B cell (primary cell): ENCODE results near the gene GJA10. TPM values are rescaled to one million over a fixed set of nuclear protein-coding genes. Genes with fewer than 3 reads are reported as not detected.

Experiments used
- ATAC-seq: fragments of 200-7000 bp; cut with Tn5 transposase; one replicate; pipeline ENCODE4 v1.10.0; 2021; ENCODE audit warnings: low read depth, mild to moderate bottlenecking, moderate number of reproducible peaks, moderate library complexity
- CTCF ChIA-PET: fragments of 350-600 bp; sonication (Branson Sonifier 250); formaldehyde crosslinking; loops from one replicate; lab custom pipeline; 2021; ENCODE audit warnings: antibody characterized with exemption, inconsistent platforms; lab: Charles Lee
- POLR2A ChIA-PET: fragments of 350-600 bp; sonication (Branson Sonifier 250); formaldehyde crosslinking; loops from one replicate; lab custom pipeline; 2021; ENCODE audit warnings: antibody characterized with exemption; lab: Charles Lee
- DNase-seq: peaks from one replicate; pipeline ENCODE4 v3.0.0; 2013
- H2AFZ ChIP-seq: 2 replicates; pipeline ENCODE4 v1.6.1; 2012; ENCODE audit warnings: mild to moderate bottlenecking, low read depth, low read length; ENCODE audit not compliant: insufficient read depth, poor library complexity, severe bottlenecking
- H3K27ac ChIP-seq, 2 donors: 1 replicate in 1 of 2; 2 replicates in 1 of 2; pipeline ENCODE4 v1.5.1; 2012 to 2013; ENCODE audit warnings: low read length in 2 of 2, mild to moderate bottlenecking in 2 of 2, moderate library complexity in 1 of 2
- H3K27me3 ChIP-seq, 4 experiments: fragments of 200-600 bp in 1 of 4; sonication (generic) in 1 of 4; replicated peaks in 1 of 4; 1 replicate in 2 of 4; 2 replicates in 2 of 4; pipeline versions ENCODE4 v1.6.1 to v1.7.0; 2013 to 2016; ENCODE audit warnings: low read length in 3 of 4, mild to moderate bottlenecking in 2 of 4, mixed read lengths in 1 of 4, moderate library complexity in 1 of 4; ENCODE audit not compliant: insufficient read depth in 4 of 4, control insufficient read depth in 3 of 4; ENCODE audit errors: control extremely low read depth in 1 of 4
- H3K36me3 ChIP-seq, 2 experiments: replicated peaks in 1 of 2; 1 replicate in 1 of 2; 2 replicates in 1 of 2; pipeline versions ENCODE4 v1.6.1 to v1.7.1; 2013; ENCODE audit warnings: low read length in 1 of 2; ENCODE audit not compliant: insufficient read depth in 2 of 2, control insufficient read depth in 1 of 2; ENCODE audit errors: control extremely low read depth in 1 of 2, extremely low read depth in 1 of 2
- H3K4me1 ChIP-seq, 2 donors: fragments of 200-600 bp in 1 of 2; sonication (generic) in 1 of 2; 1 replicate in 1 of 2; 2 replicates in 1 of 2; pipeline versions ENCODE4 v1.5.1 to v1.6.1; 2013 to 2017; ENCODE audit warnings: low read length in 2 of 2; ENCODE audit not compliant: control insufficient read depth in 2 of 2, insufficient read depth in 2 of 2
- H3K4me2 ChIP-seq: replicated peaks from 2 replicates; pipeline ENCODE3; 2012; ENCODE audit warnings: mild to moderate bottlenecking, low read depth, low read length; ENCODE audit not compliant: poor library complexity, severe bottlenecking
- H3K4me3 ChIP-seq, 5 experiments: fragments of 200-600 bp in 1 of 5; sonication (generic) in 1 of 5; 1 replicate in 3 of 5; 2 replicates in 2 of 5; pipeline versions ENCODE4 v1.5.1 to v1.7.0; 2011 to 2016; ENCODE audit warnings: low read length in 4 of 5, mild to moderate bottlenecking in 4 of 5, low read depth in 2 of 5, control low read depth in 1 of 5, moderate library complexity in 1 of 5; ENCODE audit not compliant: insufficient read depth in 1 of 5; ENCODE audit errors: control extremely low read depth in 1 of 5, extremely low read depth in 1 of 5
- H3K79me2 ChIP-seq: fragments of 200-600 bp; sonication (generic); one replicate; pipeline ENCODE4 v1.6.0; 2016; ENCODE audit warnings: low read length; ENCODE audit not compliant: control insufficient read depth, insufficient read depth
- H3K9ac ChIP-seq: fragments of 200-600 bp; sonication (generic); 2 replicates; pipeline ENCODE4 v1.6.1; 2017; ENCODE audit warnings: mild to moderate bottlenecking, low read length, moderate library complexity
- H3K9me3 ChIP-seq, 3 donors: one replicate each; pipeline versions ENCODE4 v1.6.1 to v1.7.1; 2013; ENCODE audit warnings: low read length in 2 of 3; ENCODE audit not compliant: control insufficient read depth in 2 of 3, insufficient read depth in 1 of 3; ENCODE audit errors: control extremely low read depth in 1 of 3
- H4K20me1 ChIP-seq: 2 replicates; pipeline ENCODE4 v1.6.0; 2012; ENCODE audit warnings: mild to moderate bottlenecking, low read length; ENCODE audit not compliant: insufficient read depth, control insufficient read depth, poor library complexity, severe bottlenecking
- H3K27ac Mint-ChIP-seq: one replicate; pipeline ENCODE4 v1.8.0; 2021; ENCODE audit warnings: mixed read lengths
- H3K27me3 Mint-ChIP-seq: one replicate; pipeline ENCODE4 v1.8.0; 2021; ENCODE audit warnings: mixed read lengths
- H3K4me1 Mint-ChIP-seq: one replicate; pipeline ENCODE4 v1.8.0; 2021; ENCODE audit warnings: mixed read lengths
- H3K4me3 Mint-ChIP-seq: one replicate; pipeline ENCODE4 v1.8.0; 2021; ENCODE audit warnings: mixed read lengths
- H3K9me3 Mint-ChIP-seq: one replicate; pipeline ENCODE4 v1.8.0; 2022; ENCODE audit warnings: mixed read lengths; ENCODE audit not compliant: insufficient read depth
- CTCF ChIP-seq: fragments of 200-600 bp; IDR thresholded peaks from one replicate; pipeline ENCODE4 v1.8.0; 2022; ENCODE audit warnings: antibody characterized with exemption, mild to moderate bottlenecking
- EZH2 ChIP-seq: IDR thresholded peaks from 2 replicates; pipeline ENCODE4 v1.6.1; 2012; ENCODE audit warnings: borderline replicate concordance, low read depth, mild to moderate bottlenecking, moderate library complexity, low read length; ENCODE audit not compliant: insufficient read depth, poor library complexity, severe bottlenecking
- WGBS: methylation state at CpG from one replicate; pipeline ENCODE4 v1.1.5; 2013; ENCODE audit warnings: missing lambda C conversion rate; ENCODE audit not compliant: insufficient coverage; 5-methylcytosine and 5-hydroxymethylcytosine counted together
- intact Hi-C: fragments of 100-400 bp; cut with micrococcal nuclease; formaldehyde crosslinking; loops from one replicate; pipeline ENCODE4 v1.10.0; 2022
- polyA plus RNA-seq: library from polyadenylated mRNA; depleted of rRNA; stranded (reverse); fragments of >200 nt; gene quantifications from 2 replicates; pipeline ENCODE4 v1.2.3, GENCODE V29; 2012
- total RNA-seq, 2 donors: library from RNA; stranded (reverse); fragments of 120-200 nt in 1 of 2; gene quantifications; 1 replicate in 1 of 2; 2 replicates in 1 of 2; pipeline versions ENCODE4 v1.2.3 to v1.2.4, GENCODE V29; 2013 to 2022

Gene GJA10
- total and polyA plus RNA-seq, 2 donors (not counting 1 experiment from before 2014, with no cell fraction given) = not detected

DNA sequence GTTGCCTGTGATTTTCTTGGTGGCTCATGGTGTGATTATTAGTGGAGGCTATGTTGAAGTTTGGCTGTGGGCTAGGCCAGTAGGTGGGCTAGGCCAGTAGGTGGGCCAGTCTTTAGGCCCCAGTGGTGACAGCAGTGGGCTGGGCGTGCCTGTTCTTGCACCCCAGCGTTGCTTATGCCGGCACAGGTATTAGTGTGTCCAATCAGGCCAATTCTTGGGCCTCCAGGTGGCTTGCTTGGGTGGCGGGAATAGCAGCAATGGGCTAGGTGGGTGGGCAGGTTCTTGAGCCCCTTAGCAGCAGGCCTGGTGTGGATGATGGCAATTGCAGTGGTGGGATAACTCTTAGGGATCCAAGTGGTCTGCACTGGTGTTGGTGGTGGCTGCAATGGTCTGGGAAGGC lies 22.9 kb downstream of the GJA10 start:
- Histone ChIP-seq H3K27ac (no peak overlapping the region), H3K79me2 (no peaks in the 10 kb centered on the region), H3K27me3 (no peaks in the 10 kb centered on the region), H2AFZ (no peak overlapping the region), H4K20me1 (no peaks in the 10 kb centered on the region), H3K9me3 (peaks cover 3 to 19% (median 16%) of the 10 kb centered on the region in 3 donors), H3K4me1 (no peaks in the 10 kb centered on the region), H3K4me2 (no peak overlapping the region), H3K4me3 (no peak overlapping the region), H3K9ac (no peak overlapping the region), H3K36me3 (no peaks in the 10 kb centered on the region)
- ATAC-seq (no peak), DNase-seq (no peak)
- Mint-ChIP-seq H3K9me3 (peaks cover 14% of the 10 kb centered on the region), H3K27ac (no peak overlapping the region), H3K4me3 (no peak overlapping the region), H3K27me3 (peaks cover 13% of the 10 kb centered on the region), H3K4me1 (peaks cover 2% of the 10 kb centered on the region)
- WGBS = 97% methylated on average over 4 of the region's 4 CpGs
- intact Hi-C loops = no loop called here
- TF ChIP-seq CTCF = no peak
- no peak for TF ChIP-seq EZH2
- CTCF ChIA-PET = no interaction called here
- POLR2A ChIA-PET = no interaction called here

DNA sequence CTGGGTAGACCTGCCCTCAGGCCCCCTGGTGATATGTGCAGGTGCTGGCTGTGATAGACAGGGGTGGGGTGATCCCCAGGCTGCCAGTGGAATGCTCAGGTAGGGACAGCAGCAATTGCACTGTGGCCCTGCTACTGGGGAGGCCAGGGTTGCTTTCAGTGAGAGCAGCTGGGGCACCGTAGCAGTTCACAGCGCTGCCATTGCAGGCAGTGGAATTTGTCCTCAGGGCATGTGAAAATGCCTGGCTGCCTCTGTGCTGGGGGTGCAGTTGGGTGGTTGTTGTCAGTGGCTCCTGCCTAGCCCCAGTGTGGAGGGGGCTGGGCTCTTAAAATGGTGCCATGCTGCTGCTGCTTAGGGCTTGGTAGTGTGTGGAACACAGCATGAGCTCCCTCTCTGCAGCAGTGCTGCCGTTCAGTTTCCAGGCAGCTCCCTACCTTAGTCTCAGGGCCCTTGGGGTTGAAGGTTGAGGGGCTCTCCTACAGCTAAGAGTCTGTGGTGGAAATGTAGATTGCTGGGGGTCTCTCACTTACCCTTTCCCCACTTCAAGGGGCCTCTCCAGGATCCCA lies 23.6 kb downstream of the GJA10 start:
- DNase-seq = no peak
- H3K27ac ChIP-seq = no peak overlapping the region
- intact Hi-C loops = no loop called here
- Mint-ChIP-seq H3K27me3 (peaks cover 10% of the 10 kb centered on the region), H3K9me3 (peaks cover 14% of the 10 kb centered on the region), H3K4me3 (no peak overlapping the region), H3K27ac (no peak overlapping the region), H3K4me1 (peaks cover 2% of the 10 kb centered on the region)
- TF ChIP-seq CTCF (no peak), EZH2 (no peak)
- ATAC-seq = no peak
- H3K4me3 ChIP-seq = no peak overlapping the region
- no peaks in the 10 kb centered on the region for H3K4me1 ChIP-seq
- 95% methylated on average over 2 of the region's 3 CpGs for WGBS
- H3K27me3 ChIP-seq = no peaks in the 10 kb centered on the region
- no peaks in the 10 kb centered on the region for H4K20me1 ChIP-seq
- H2AFZ ChIP-seq = no peak overlapping the region
- H3K79me2 ChIP-seq = no peaks in the 10 kb centered on the region
- ChIA-PET CTCF (no interaction called here), POLR2A (no interaction called here)
- H3K9ac ChIP-seq = no peak overlapping the region
- H3K9me3 ChIP-seq = peaks cover 3 to 19% (median 16%) of the 10 kb centered on the region in 3 donors
- H3K36me3 ChIP-seq = no peaks in the 10 kb centered on the region
- no peak overlapping the region for H3K4me2 ChIP-seq
